Gastrocnemius medialis (tissue), 4 donors: Measurements from ENCODE around the gene TOMM22.

ENCODE experiments used
- CTCF ChIP-seq, 5 experiments: fragments of 450-650 bp in 3 of 5; fragments of 200-600 bp in 2 of 5; sonication (generic) in 2 of 5; IDR thresholded peaks in 4 of 5; conservative IDR thresholded peaks in 1 of 5; 1 replicate in 4 of 5; 2 replicates in 1 of 5; pipeline ENCODE4 v1.5.1; 2016 to 2019; ENCODE audit warnings: antibody characterized with exemption in 5 of 5, mild to moderate bottlenecking in 3 of 5, moderate library complexity in 3 of 5
- POLR2A ChIP-seq, 2 donors: fragments of 450-650 bp; IDR thresholded peaks; one replicate each; pipeline ENCODE4 v1.6.1; 2017; ENCODE audit warnings: antibody characterized with exemption in 2 of 2, mild to moderate bottlenecking in 2 of 2, moderate library complexity in 2 of 2

- TF ChIP-seq POLR2A (IDR thresholded peaks at IDR 0.05) (no peak), CTCF (IDR thresholded peaks at IDR 0.05 in 4 of 5, conservative IDR thresholded peaks at IDR 0.05 in 1 of 5) (no peak)
Observed at GRCh38 chr22:38710866-38711265, 29.1 kb downstream of the TOMM22 start.
